Upper lobe of left lung (tissue), 6 donors: ENCODE measurements around the gene GP1BA. TPM values are rescaled to one million over a fixed set of nuclear protein-coding genes. Genes with fewer than 3 reads are reported as not detected.
A peak's percentile ranks its signal among the peaks of the same experiment; 100 is the strongest.

ENCODE experiments used
- ATAC-seq, 2 donors: fragments of 200-7000 bp; cut with Tn5 transposase; one replicate each; pipeline ENCODE4 v1.9.1; 2022; ENCODE audit warnings: mild to moderate bottlenecking in 2 of 2, moderate library complexity in 2 of 2; ENCODE audit not compliant: low FRiP score in 2 of 2
- DNase-seq, 2 donors: peaks; one replicate each; pipeline ENCODE4 v3.0.0-alpha.2; 2019 to 2020
- H3K27ac ChIP-seq, 4 donors: fragments of 200-600 bp; sonication (generic); one replicate each; pipeline ENCODE4 v1.5.1; 2016 to 2019
- H3K27me3 ChIP-seq, 4 donors: fragments of 200-600 bp; sonication (generic); one replicate each; pipeline ENCODE4 v1.5.1; 2017 to 2019
- H3K36me3 ChIP-seq, 4 donors: fragments of 200-600 bp; sonication (generic); one replicate each; pipeline ENCODE4 v1.5.1; 2016 to 2019
- H3K4me1 ChIP-seq, 4 donors: fragments of 200-600 bp; sonication (generic); one replicate each; pipeline ENCODE4 v1.5.1; 2018 to 2019
- H3K4me3 ChIP-seq, 4 donors: fragments of 200-600 bp; sonication (generic); one replicate each; pipeline ENCODE4 v1.5.1; 2017 to 2019; ENCODE audit warnings: mild to moderate bottlenecking in 2 of 4, moderate library complexity in 1 of 4
- H3K9me3 ChIP-seq, 4 donors: fragments of 200-600 bp; sonication (generic); one replicate each; pipeline ENCODE4 v1.5.1; 2018 to 2019
- CTCF ChIP-seq, 6 experiments: fragments of 450-650 bp in 4 of 6; fragments of 200-600 bp in 2 of 6; sonication (generic) in 2 of 6; IDR thresholded peaks; one replicate each; pipeline ENCODE4 v1.5.1; 2016 to 2019; ENCODE audit warnings: antibody characterized with exemption in 6 of 6
- EP300 ChIP-seq, 4 donors: sonication (generic); formaldehyde crosslinking; IDR thresholded peaks; one replicate each; pipeline ENCODE4 v1.5.1; 2017; ENCODE audit warnings: antibody characterized with exemption in 4 of 4, control low read depth in 2 of 4
- POLR2A ChIP-seq, 4 donors: fragments of 450-650 bp; IDR thresholded peaks; one replicate each; pipeline ENCODE4 v1.5.1; 2016 to 2017; ENCODE audit warnings: antibody characterized with exemption in 4 of 4, mild to moderate bottlenecking in 2 of 4
- POLR2AphosphoS5 ChIP-seq, 2 donors: sonication (generic); formaldehyde crosslinking; IDR thresholded peaks; one replicate each; pipeline ENCODE4 v1.5.1; 2017; ENCODE audit warnings: antibody characterized with exemption in 2 of 2
- WGBS, 2 donors: methylation state at CpG; one replicate each; pipeline ENCODE4 v1.1.5; 2017 to 2018; 5-methylcytosine and 5-hydroxymethylcytosine counted together
- total RNA-seq, 6 donors: library from RNA; depleted of rRNA in 4 of 6; stranded (reverse); fragments of >200 nt in 4 of 6; gene quantifications; one replicate each; pipeline versions ENCODE4 v1.1.0 to v1.2.1, GENCODE V29; 2016 to 2021
- donor health status: DM: no; HTN: no; CAD: no; lungs with moderate emphysema.
- donor health status: DM: no; HTN: yes; CAD: no; lungs with severe emphysema.

Gene GP1BA
- total RNA-seq, 6 donors from 2014 or later = 0.23 to 1.4 (median 0.59) TPM; not detected in 1

- Histone ChIP-seq H3K36me3 (peaks cover 8 to 25% (median 16%) of the 10 kb centered on the region in 4 donors), H3K4me3 (no peak overlapping the region), H3K9me3 (no peaks in the 10 kb centered on the region), H3K4me1 (peaks cover 12 to 23% (median 13%) of the 10 kb centered on the region in 4 donors), H3K27ac (peak overlapping the region in 1 of 4 donors; percentile 36), H3K27me3 (no peaks in the 10 kb centered on the region)
- ATAC-seq (no peak), DNase-seq (no peak)
- 82 to 85% methylated on average over 4 to 9 of the region's 16 CpGs for WGBS, 2 donors
- TF ChIP-seq CTCF (IDR thresholded peaks at IDR 0.05) (no peak), POLR2A (IDR thresholded peaks at IDR 0.05) (no peak), POLR2AphosphoS5 (IDR thresholded peaks at IDR 0.05) (no peak), EP300 (IDR thresholded peaks at IDR 0.05) (no peak)
Measured at GRCh38 chr17:4933646-4934045, 1.6 kb downstream of the GP1BA start.

- DNase-seq = peak in 1 of 2 donors; percentile 46
- 10 to 29% methylated on average over 13 to 14 of the region's 14 CpGs for WGBS, 2 donors
- ATAC-seq = peak in 1 of 2 donors; percentile 49
Measured at GRCh38 chr17:4934173-4934979, 2.3 kb downstream of the GP1BA start.

GRCh38 chr17:4935650-4936049 lies 3.6 kb downstream of the GP1BA start:
- Histone ChIP-seq H3K4me1 (peaks cover 20 to 33% (median 21%) of the 10 kb centered on the region in 4 donors), H3K27me3 (no peaks in the 10 kb centered on the region), H3K27ac (no peak overlapping the region), H3K36me3 (peaks cover 8 to 25% (median 16%) of the 10 kb centered on the region in 4 donors), H3K9me3 (no peaks in the 10 kb centered on the region), H3K4me3 (no peak overlapping the region)
- TF ChIP-seq EP300 (IDR thresholded peaks at IDR 0.05) (no peak), POLR2AphosphoS5 (IDR thresholded peaks at IDR 0.05) (no peak), POLR2A (IDR thresholded peaks at IDR 0.05) (no peak), CTCF (IDR thresholded peaks at IDR 0.05) (no peak)
- no peak for ATAC-seq
- no peak for DNase-seq

More at GRCh38 chr17:4934173-4934979, 2.3 kb downstream of the GP1BA start:
- no peaks in the 10 kb centered on the region for H3K9me3 ChIP-seq
- peak overlapping the region in 1 of 4 donors; percentile 36 for H3K27ac ChIP-seq
- no peak for TF ChIP-seq EP300 (IDR thresholded peaks at IDR 0.05)
- TF ChIP-seq CTCF (IDR thresholded peaks at IDR 0.05) = peak in 1 of 6 experiments; percentile 18
- peaks cover 20 to 30% (median 21%) of the 10 kb centered on the region in 4 donors for H3K4me1 ChIP-seq
- no peak overlapping the region for H3K4me3 ChIP-seq
- no peaks in the 10 kb centered on the region for H3K27me3 ChIP-seq
- H3K36me3 ChIP-seq = peaks cover 8 to 25% (median 16%) of the 10 kb centered on the region in 4 donors

GRCh38 chr17:4936436-4936835 lies 4.4 kb downstream of the GP1BA start:
- peaks cover 28 to 41% (median 29%) of the 10 kb centered on the region in 4 donors for H3K4me1 ChIP-seq
- no peak for TF ChIP-seq POLR2A (IDR thresholded peaks at IDR 0.05)
- TF ChIP-seq POLR2AphosphoS5 (IDR thresholded peaks at IDR 0.05) = no peak
- TF ChIP-seq EP300 (IDR thresholded peaks at IDR 0.05) = no peak
- no peak for TF ChIP-seq CTCF (IDR thresholded peaks at IDR 0.05)
- H3K36me3 ChIP-seq = peaks cover 8 to 25% (median 16%) of the 10 kb centered on the region in 4 donors
- H3K27ac ChIP-seq = no peak overlapping the region
- H3K9me3 ChIP-seq = no peaks in the 10 kb centered on the region
- 100% methylated on average over 1 to 3 of the region's 3 CpGs for WGBS, 2 donors
- no peak overlapping the region for H3K4me3 ChIP-seq
- no peaks in the 10 kb centered on the region for H3K27me3 ChIP-seq
- no peak for DNase-seq
- no peak for ATAC-seq
